GM23338 (cell line): ENCODE measurements around the gene AIG1. TPM values are rescaled to one million over a fixed set of nuclear protein-coding genes. Genes with fewer than 3 reads are reported as not detected.

Experiments used
- ATAC-seq: fragments of 200-7000 bp; cut with Tn5 transposase; 3 replicates; pipeline ENCODE4 v1.9.1; 2020
- DNase-seq: peaks from one replicate; pipeline ENCODE4 v3.0.0-alpha.2; 2015; ENCODE audit warnings: low spot score
- H2AFZ ChIP-seq: fragments of 200-600 bp; sonication (generic); 2 replicates; pipeline ENCODE4 v1.8.0; 2016; ENCODE audit warnings: antibody characterized with exemption, mild to moderate bottlenecking, moderate library complexity
- H3F3A ChIP-seq: fragments of 200-600 bp; sonication (generic); replicated peaks from 2 replicates; pipeline ENCODE4 v1.8.0; 2017; ENCODE audit warnings: antibody characterized with exemption, mixed run types, low read depth
- H3K27ac ChIP-seq: fragments of 200-600 bp; sonication (generic); 2 replicates; pipeline ENCODE4 v1.6.1; 2016; ENCODE audit warnings: low read depth
- H3K27me3 ChIP-seq: fragments of 200-600 bp; sonication (generic); 2 replicates; pipeline ENCODE4 v1.8.0; 2016; ENCODE audit warnings: mild to moderate bottlenecking, mixed run types, moderate library complexity; ENCODE audit not compliant: insufficient read depth
- H3K36me3 ChIP-seq: fragments of 200-600 bp; sonication (generic); 2 replicates; pipeline ENCODE4 v1.8.0; 2016; ENCODE audit warnings: mild to moderate bottlenecking; ENCODE audit not compliant: insufficient read depth
- H3K4me1 ChIP-seq: fragments of 200-600 bp; sonication (generic); 2 replicates; pipeline ENCODE4 v1.8.0; 2016; ENCODE audit warnings: mild to moderate bottlenecking, moderate library complexity; ENCODE audit not compliant: insufficient read depth
- H3K4me2 ChIP-seq: fragments of 200-600 bp; sonication (generic); 2 replicates; pipeline ENCODE4 v1.7.1; 2017; ENCODE audit warnings: mixed run types
- H3K4me3 ChIP-seq: fragments of 200-600 bp; sonication (generic); 2 replicates; pipeline ENCODE4 v1.6.1; 2016; ENCODE audit warnings: mixed run types
- H3K79me2 ChIP-seq: fragments of 200-600 bp; sonication (generic); replicated peaks from 2 replicates; pipeline ENCODE4 v1.8.0; 2017; ENCODE audit warnings: mild to moderate bottlenecking; ENCODE audit not compliant: insufficient read depth
- H3K9me2 ChIP-seq: fragments of 200-600 bp; sonication (generic); 2 replicates; pipeline ENCODE4 v1.8.0; 2017; ENCODE audit not compliant: insufficient read depth
- H4K20me1 ChIP-seq: fragments of 200-600 bp; sonication (generic); replicated peaks from 2 replicates; pipeline ENCODE4 v1.8.0; 2017; ENCODE audit warnings: mild to moderate bottlenecking; ENCODE audit not compliant: insufficient read depth
- H3K27ac Mint-ChIP-seq: 2 replicates; pipeline ENCODE4 v1.8.0; 2020; ENCODE audit warnings: inconsistent platforms, mild to moderate bottlenecking, moderate library complexity, mixed read lengths
- H3K27me3 Mint-ChIP-seq: 3 replicates; pipeline ENCODE4 v1.8.0; 2022; ENCODE audit warnings: low read depth, mild to moderate bottlenecking, moderate library complexity, mixed read lengths, inconsistent platforms; ENCODE audit not compliant: insufficient read depth, poor library complexity
- H3K36me3 Mint-ChIP-seq: 3 replicates; pipeline ENCODE4 v1.8.0; 2021; ENCODE audit warnings: low read depth, mild to moderate bottlenecking, inconsistent platforms, moderate library complexity, mixed read lengths
- H3K4me1 Mint-ChIP-seq: 3 replicates; pipeline ENCODE4 v1.8.0; 2020; ENCODE audit warnings: mild to moderate bottlenecking, inconsistent platforms, mixed read lengths
- H3K4me3 Mint-ChIP-seq: 3 replicates; pipeline ENCODE4 v1.8.0; 2021; ENCODE audit warnings: moderate library complexity, mild to moderate bottlenecking, inconsistent platforms, mixed read lengths
- H3K9me3 Mint-ChIP-seq: 3 replicates; pipeline ENCODE4 v1.8.0; 2020; ENCODE audit warnings: moderate library complexity, mild to moderate bottlenecking, inconsistent platforms, mixed read lengths
- CREB1 ChIP-seq: fragments of 250-450 bp; sonication (Bioruptor Pico); IDR thresholded peaks from 2 replicates; pipeline ENCODE4 v1.5.0; 2020; ENCODE audit warnings: low read depth, mild to moderate bottlenecking, moderate library complexity
- CTCF ChIP-seq, 2 experiments: fragments of 200-600 bp in 1 of 2; sonication (generic) in 1 of 2; conservative IDR thresholded peaks; 2 replicates each; pipeline versions ENCODE4 v1.5.1 to v1.6.1; 2016 to 2017; ENCODE audit warnings: antibody characterized with exemption in 2 of 2, low read depth in 2 of 2, mild to moderate bottlenecking in 2 of 2, moderate library complexity in 1 of 2
- ETS1 ChIP-seq: IDR thresholded peaks from 2 replicates; pipeline ENCODE4 v1.6.1; 2016; ENCODE audit warnings: antibody characterized with exemption
- EZH2 ChIP-seq: fragments of 200-600 bp; sonication (generic); IDR thresholded peaks from one replicate; pipeline ENCODE4 v1.8.0; 2017; ENCODE audit warnings: antibody characterized with exemption, mild to moderate bottlenecking, low read depth; ENCODE audit not compliant: unreplicated experiment
- EZH2phosphoT487 ChIP-seq: fragments of 200-600 bp; sonication (generic); IDR thresholded peaks from one replicate; pipeline ENCODE4 v1.8.1; 2018; ENCODE audit warnings: antibody characterized with exemption; ENCODE audit not compliant: unreplicated experiment
- NANOG ChIP-seq: IDR thresholded peaks from 2 replicates; pipeline ENCODE4 v1.6.1; 2016; ENCODE audit warnings: antibody characterized with exemption, borderline replicate concordance
- STAT1 ChIP-seq: IDR thresholded peaks from one replicate; pipeline ENCODE4 v1.6.1; 2016; ENCODE audit warnings: antibody characterized with exemption; ENCODE audit not compliant: unreplicated experiment
- ZNF114 ChIP-seq: fragments of 250-450 bp; sonication (Bioruptor Pico); IDR thresholded peaks from 2 replicates; pipeline ENCODE4 v1.5.0; 2020; ENCODE audit warnings: mild to moderate bottlenecking, moderate library complexity
- polyA plus RNA-seq: library from polyadenylated mRNA; unstranded; fragments of >200 nt; fragmentation: Nextera tagmentation; extraction: Ambion mirVana; gene quantifications from 2 replicates; pipeline ENCODE4 v1.2.1, GENCODE V29; 2016
- total RNA-seq: library from RNA; depleted of rRNA; stranded (reverse); fragments of >200 nt; shearing (Covaris generic); gene quantifications from 2 replicates; pipeline ENCODE4 v1.2.3, GENCODE V29; 2014

AIG1 gene
- total and polyA plus RNA-seq, 2 experiments from 2014 or later = 65.2 to 88.4 TPM

GRCh38 chr6:143241911-143242310 is 181.2 kb downstream of the AIG1 start:
- H3K27me3 ChIP-seq = no peaks in the 10 kb centered on the region
- no peak overlapping the region for H3K27ac ChIP-seq
- DNase-seq (no peak), ATAC-seq (0 out of 3 replicates have a peak, but pooled peaks have one; percentile 32)
- Mint-ChIP-seq H3K27me3 (no peaks in the 10 kb centered on the region), H3K4me3 (no peak overlapping the region), H3K4me1 (peaks cover 6% of the 10 kb centered on the region), H3K9me3 (peaks cover 6% of the 10 kb centered on the region; the same call in 2 of the 3 replicates), H3K36me3 (peaks cover 9% of the 10 kb centered on the region; the same call in 2 of the 3 replicates), H3K27ac (no peak overlapping the region)
- TF ChIP-seq NANOG (no peak), CTCF (conservative IDR thresholded peaks at IDR 0.05; ENCODE audit: low read depth in 2 of 2) (peak in 1 of 2 experiments; percentile 40; a peak in 2 of 4 replicates)
- no peaks in the 10 kb centered on the region for H3K36me3 ChIP-seq
- H3K9me2 ChIP-seq = no peaks in the 10 kb centered on the region
- no peaks in the 10 kb centered on the region for H3K79me2 ChIP-seq
- H3K4me1 ChIP-seq = no peaks in the 10 kb centered on the region; the same call in 1 of the 2 replicates
- no peak overlapping the region for H3K4me3 ChIP-seq
- no peak overlapping the region for H3K4me2 ChIP-seq
- H3F3A ChIP-seq = no peaks in the 10 kb centered on the region
- H2AFZ ChIP-seq = no peak overlapping the region
- H4K20me1 ChIP-seq = no peaks in the 10 kb centered on the region

- H3K79me2 ChIP-seq = no peaks in the 10 kb centered on the region
- no peak overlapping the region for H3K27ac ChIP-seq
- H4K20me1 ChIP-seq = no peaks in the 10 kb centered on the region
- peaks cover 6% of the 10 kb centered on the region; the same call in 2 of the 3 replicates for H3K9me3 Mint-ChIP-seq
- no peak overlapping the region for H3K4me2 ChIP-seq
- H3K4me3 Mint-ChIP-seq = no peak overlapping the region
- no peaks in the 10 kb centered on the region; the same call in 1 of the 2 replicates for H3K4me1 ChIP-seq
- no peak overlapping the region for H3K27ac Mint-ChIP-seq
- no peaks in the 10 kb centered on the region for H3F3A ChIP-seq
- H3K4me3 ChIP-seq = no peak overlapping the region
- peaks cover 6% of the 10 kb centered on the region for H3K4me1 Mint-ChIP-seq
- no peak for TF ChIP-seq CREB1 (CRISPR knock-in tag)
- no peak for TF ChIP-seq EZH2
- no peak for TF ChIP-seq ETS1
- TF ChIP-seq EZH2phosphoT487 = no peak
- TF ChIP-seq STAT1 = no peak
- no peak for TF ChIP-seq CTCF (conservative IDR thresholded peaks at IDR 0.05; ENCODE audit: low read depth in 2 of 2)
- TF ChIP-seq ZNF114 (CRISPR knock-in tag) = no peak
- H3K36me3 ChIP-seq = no peaks in the 10 kb centered on the region
- ATAC-seq (no peak), DNase-seq (no peak)
- no peaks in the 10 kb centered on the region for H3K27me3 ChIP-seq
- no peak overlapping the region for H2AFZ ChIP-seq
- no peaks in the 10 kb centered on the region for H3K27me3 Mint-ChIP-seq
- H3K36me3 Mint-ChIP-seq = peaks cover 12% of the 10 kb centered on the region; the same call in 2 of the 3 replicates
- no peaks in the 10 kb centered on the region for H3K9me2 ChIP-seq
These were observed 183.1 kb downstream of the AIG1 start for GRCh38 chr6:143243786-143244185.
